Thyroid gland (tissue), 4 donors: ENCODE results near the gene KCNQ4.

ENCODE experiments used
- POLR2A ChIP-seq, 2 donors: fragments of 450-650 bp; IDR thresholded peaks; one replicate each; pipeline ENCODE4 v1.6.1; 2017; ENCODE audit warnings: antibody characterized with exemption in 2 of 2, mild to moderate bottlenecking in 2 of 2, moderate library complexity in 1 of 2
- TF ChIP-seq, protein P1 (sequence below), 6 experiments: fragments of 200-600 bp in 3 of 6; fragments of 450-650 bp in 3 of 6; sonication (generic) in 3 of 6; IDR thresholded peaks; one replicate each; pipeline ENCODE4 v1.5.1; 2016 to 2019; ENCODE audit warnings: antibody characterized with exemption in 6 of 6, mild to moderate bottlenecking in 2 of 6, inconsistent platforms in 1 of 6, moderate library complexity in 1 of 6

DNA sequence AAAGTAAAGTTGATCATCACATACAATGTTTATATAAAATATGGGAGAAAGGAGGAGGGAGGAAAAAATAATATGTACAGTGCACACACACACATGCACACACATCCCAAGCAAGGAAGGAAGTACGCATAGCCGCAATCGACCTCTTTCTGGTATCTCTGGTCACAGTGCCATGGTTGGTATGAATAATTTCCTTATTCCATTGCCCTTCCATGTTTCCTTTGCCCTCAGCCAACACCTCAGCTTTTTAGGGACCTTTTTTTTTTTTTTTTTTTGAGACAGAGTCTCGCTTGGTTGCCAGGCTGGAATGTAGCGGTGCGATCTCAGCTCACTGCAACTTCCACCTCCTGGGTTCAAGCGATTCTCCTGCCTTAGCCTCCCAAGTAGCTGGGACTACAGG, 58.0 kb downstream of the KCNQ4 start:
- no peak for TF ChIP-seq POLR2A (IDR thresholded peaks at IDR 0.05)
- TF ChIP-seq, protein P1, sequence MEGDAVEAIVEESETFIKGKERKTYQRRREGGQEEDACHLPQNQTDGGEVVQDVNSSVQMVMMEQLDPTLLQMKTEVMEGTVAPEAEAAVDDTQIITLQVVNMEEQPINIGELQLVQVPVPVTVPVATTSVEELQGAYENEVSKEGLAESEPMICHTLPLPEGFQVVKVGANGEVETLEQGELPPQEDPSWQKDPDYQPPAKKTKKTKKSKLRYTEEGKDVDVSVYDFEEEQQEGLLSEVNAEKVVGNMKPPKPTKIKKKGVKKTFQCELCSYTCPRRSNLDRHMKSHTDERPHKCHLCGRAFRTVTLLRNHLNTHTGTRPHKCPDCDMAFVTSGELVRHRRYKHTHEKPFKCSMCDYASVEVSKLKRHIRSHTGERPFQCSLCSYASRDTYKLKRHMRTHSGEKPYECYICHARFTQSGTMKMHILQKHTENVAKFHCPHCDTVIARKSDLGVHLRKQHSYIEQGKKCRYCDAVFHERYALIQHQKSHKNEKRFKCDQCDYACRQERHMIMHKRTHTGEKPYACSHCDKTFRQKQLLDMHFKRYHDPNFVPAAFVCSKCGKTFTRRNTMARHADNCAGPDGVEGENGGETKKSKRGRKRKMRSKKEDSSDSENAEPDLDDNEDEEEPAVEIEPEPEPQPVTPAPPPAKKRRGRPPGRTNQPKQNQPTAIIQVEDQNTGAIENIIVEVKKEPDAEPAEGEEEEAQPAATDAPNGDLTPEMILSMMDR (IDR thresholded peaks at IDR 0.05) = no peak
